ENCODE data around the gene KIRREL2.

- TF ChIP-seq CTCF (conservative IDR thresholded peaks at IDR 0.05; ENCODE audit: low read length), result no peak
- TF ChIP-seq EZH2phosphoT487 (IDR thresholded peaks at IDR 0.05; ENCODE audit: borderline replicate concordance), result no peak
Measured at GRCh38 chr19:35887197-35887596, 30.5 kb downstream of the KIRREL2 start.
